ENCODE data around the gene P4HA2.
A peak's percentile ranks its signal among the peaks of the same experiment; 100 is the strongest.

GRCh38 chr5:132227485-132228240 lies at the start of gene P4HA2:
- TF ChIP-seq YY1 (IDR thresholded peaks at IDR 0.05; ENCODE audit: low read depth) (no peak), REST (IDR thresholded peaks at IDR 0.05; ENCODE audit: low read depth) (no peak), EP300 (IDR thresholded peaks at IDR 0.05; ENCODE audit: borderline replicate concordance) (0 out of 2 replicates have a peak, but pooled peaks have one; percentile 14), CEBPB (IDR thresholded peaks at IDR 0.05) (no peak)

All from Ishikawa (cell line).